ENCODE data around the gene SWT1. TPM values are rescaled to one million over a fixed set of nuclear protein-coding genes. Genes with fewer than 3 reads are reported as not detected.

Gene SWT1
- total and polyA plus RNA-seq, 2 of the 13 experiments (the other 11 are each of a cell fraction or from before 2014, with no cell fraction given) = 1.7 to 2.5 TPM

DNA sequence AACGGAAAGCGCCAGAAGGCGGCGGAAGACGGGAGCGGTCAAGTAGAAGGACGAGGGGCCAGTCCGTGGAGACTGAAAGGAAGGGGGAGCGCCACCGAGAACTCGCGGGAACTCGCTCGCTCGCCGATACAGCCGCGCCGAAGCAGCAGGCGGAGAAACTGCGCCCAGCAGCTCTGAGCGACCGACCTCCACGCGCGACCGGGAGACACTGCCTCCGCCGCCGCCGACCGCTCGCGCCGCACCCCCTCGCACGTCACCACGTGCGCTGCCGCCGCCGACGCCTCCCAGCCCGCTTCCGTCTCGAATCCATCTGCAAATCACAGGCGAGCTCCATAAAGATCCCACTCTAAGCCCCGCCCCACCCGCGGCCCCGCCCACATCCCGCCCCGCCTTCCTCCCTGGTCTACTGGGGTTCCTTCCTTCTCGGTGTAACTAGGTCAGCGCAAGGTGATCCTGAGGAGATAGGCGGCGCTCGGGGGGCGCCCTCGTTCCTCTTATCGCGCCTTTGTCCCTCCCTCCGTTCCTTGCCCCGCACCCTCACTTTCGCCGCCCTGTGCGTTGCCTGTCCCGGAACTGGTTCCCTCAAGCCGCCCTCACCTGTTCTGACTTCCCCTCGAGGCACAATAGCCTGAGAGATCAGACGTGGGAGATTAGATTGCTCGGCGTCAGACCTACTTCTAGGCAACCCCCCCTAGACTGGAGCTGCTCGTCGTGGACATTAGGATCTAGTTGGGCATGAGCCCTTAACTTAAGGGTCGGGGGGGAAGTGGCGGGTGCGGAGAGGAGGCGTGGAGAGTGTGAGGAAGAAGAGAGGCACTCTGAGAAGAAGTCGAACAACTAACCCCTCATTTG lies 160.3 kb downstream of the SWT1 start, which contains the start of gene IVNS1ABP (continued):
- TF ChIP-seq BHLHE40 (IDR thresholded peaks at IDR 0.05; ENCODE audit: low read length) = peak; percentile 47; the same call in 1 of the 2 replicates
- no peak for TF ChIP-seq ZNF724P (CRISPR knock-in tag; IDR thresholded peaks at IDR 0.05; ENCODE audit: borderline replicate concordance)
- TF ChIP-seq ZNF546 (CRISPR knock-in tag; conservative IDR thresholded peaks at IDR 0.05) = 0 out of 2 replicates have a peak, but pooled peaks have one; percentile 1
- no peak; the same call in 1 of the 2 replicates for TF ChIP-seq CBFB (CRISPR knock-in tag; IDR thresholded peaks at IDR 0.05)
- TF ChIP-seq, protein P1, sequence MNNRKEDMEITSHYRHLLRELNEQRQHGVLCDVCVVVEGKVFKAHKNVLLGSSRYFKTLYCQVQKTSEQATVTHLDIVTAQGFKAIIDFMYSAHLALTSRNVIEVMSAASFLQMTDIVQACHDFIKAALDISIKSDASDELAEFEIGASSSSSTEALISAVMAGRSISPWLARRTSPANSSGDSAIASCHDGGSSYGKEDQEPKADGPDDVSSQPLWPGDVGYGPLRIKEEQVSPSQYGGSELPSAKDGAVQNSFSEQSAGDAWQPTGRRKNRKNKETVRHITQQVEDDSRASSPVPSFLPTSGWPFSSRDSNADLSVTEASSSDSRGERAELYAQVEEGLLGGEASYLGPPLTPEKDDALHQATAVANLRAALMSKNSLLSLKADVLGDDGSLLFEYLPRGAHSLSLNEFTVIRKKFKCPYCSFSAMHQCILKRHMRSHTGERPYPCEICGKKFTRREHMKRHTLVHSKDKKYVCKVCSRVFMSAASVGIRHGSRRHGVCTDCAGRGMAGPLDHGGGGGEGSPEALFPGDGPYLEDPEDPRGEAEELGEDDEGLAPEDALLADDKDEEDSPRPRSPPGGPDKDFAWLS (CRISPR knock-in tag; IDR thresholded peaks at IDR 0.05; ENCODE audit: borderline replicate concordance) = no peak
- TF ChIP-seq SAP130 (CRISPR knock-in tag; IDR thresholded peaks at IDR 0.05; ENCODE audit: low read depth) = peak; percentile 91
- TF ChIP-seq, protein P2, sequence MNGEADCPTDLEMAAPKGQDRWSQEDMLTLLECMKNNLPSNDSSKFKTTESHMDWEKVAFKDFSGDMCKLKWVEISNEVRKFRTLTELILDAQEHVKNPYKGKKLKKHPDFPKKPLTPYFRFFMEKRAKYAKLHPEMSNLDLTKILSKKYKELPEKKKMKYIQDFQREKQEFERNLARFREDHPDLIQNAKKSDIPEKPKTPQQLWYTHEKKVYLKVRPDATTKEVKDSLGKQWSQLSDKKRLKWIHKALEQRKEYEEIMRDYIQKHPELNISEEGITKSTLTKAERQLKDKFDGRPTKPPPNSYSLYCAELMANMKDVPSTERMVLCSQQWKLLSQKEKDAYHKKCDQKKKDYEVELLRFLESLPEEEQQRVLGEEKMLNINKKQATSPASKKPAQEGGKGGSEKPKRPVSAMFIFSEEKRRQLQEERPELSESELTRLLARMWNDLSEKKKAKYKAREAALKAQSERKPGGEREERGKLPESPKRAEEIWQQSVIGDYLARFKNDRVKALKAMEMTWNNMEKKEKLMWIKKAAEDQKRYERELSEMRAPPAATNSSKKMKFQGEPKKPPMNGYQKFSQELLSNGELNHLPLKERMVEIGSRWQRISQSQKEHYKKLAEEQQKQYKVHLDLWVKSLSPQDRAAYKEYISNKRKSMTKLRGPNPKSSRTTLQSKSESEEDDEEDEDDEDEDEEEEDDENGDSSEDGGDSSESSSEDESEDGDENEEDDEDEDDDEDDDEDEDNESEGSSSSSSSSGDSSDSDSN (CRISPR knock-in tag; IDR thresholded peaks at IDR 0.05) = 0 out of 2 replicates have a peak, but pooled peaks have one; percentile 14
- peak; percentile 47 for TF ChIP-seq CREB1 (IDR thresholded peaks at IDR 0.05)
- TF ChIP-seq CREB1 (CRISPR knock-in tag; IDR thresholded peaks at IDR 0.05) = no peak
- peak; percentile 50; the same call in 1 of the 2 replicates for TF ChIP-seq YEATS4 (CRISPR knock-in tag; IDR thresholded peaks at IDR 0.05; ENCODE audit: borderline replicate concordance)
- TF ChIP-seq DNMT1 (CRISPR knock-in tag; IDR thresholded peaks at IDR 0.05) = 0 out of 2 replicates have a peak, but pooled peaks have one; percentile 51
- TF ChIP-seq, protein P3, sequence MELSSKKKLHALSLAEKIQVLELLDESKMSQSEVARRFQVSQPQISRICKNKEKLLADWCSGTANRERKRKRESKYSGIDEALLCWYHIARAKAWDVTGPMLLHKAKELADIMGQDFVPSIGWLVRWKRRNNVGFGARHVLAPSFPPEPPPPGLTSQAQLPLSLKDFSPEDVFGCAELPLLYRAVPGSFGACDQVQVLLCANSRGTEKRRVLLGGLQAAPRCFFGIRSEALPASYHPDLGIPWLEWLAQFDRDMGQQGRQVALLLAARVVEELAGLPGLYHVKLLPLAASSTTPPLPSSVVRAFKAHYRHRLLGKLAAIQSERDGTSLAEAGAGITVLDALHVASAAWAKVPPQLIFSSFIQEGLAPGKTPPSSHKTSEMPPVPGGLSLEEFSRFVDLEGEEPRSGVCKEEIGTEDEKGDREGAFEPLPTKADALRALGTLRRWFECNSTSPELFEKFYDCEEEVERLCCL (CRISPR knock-in tag; IDR thresholded peaks at IDR 0.05; ENCODE audit: borderline replicate concordance) = no peak
- TF ChIP-seq, protein P4, sequence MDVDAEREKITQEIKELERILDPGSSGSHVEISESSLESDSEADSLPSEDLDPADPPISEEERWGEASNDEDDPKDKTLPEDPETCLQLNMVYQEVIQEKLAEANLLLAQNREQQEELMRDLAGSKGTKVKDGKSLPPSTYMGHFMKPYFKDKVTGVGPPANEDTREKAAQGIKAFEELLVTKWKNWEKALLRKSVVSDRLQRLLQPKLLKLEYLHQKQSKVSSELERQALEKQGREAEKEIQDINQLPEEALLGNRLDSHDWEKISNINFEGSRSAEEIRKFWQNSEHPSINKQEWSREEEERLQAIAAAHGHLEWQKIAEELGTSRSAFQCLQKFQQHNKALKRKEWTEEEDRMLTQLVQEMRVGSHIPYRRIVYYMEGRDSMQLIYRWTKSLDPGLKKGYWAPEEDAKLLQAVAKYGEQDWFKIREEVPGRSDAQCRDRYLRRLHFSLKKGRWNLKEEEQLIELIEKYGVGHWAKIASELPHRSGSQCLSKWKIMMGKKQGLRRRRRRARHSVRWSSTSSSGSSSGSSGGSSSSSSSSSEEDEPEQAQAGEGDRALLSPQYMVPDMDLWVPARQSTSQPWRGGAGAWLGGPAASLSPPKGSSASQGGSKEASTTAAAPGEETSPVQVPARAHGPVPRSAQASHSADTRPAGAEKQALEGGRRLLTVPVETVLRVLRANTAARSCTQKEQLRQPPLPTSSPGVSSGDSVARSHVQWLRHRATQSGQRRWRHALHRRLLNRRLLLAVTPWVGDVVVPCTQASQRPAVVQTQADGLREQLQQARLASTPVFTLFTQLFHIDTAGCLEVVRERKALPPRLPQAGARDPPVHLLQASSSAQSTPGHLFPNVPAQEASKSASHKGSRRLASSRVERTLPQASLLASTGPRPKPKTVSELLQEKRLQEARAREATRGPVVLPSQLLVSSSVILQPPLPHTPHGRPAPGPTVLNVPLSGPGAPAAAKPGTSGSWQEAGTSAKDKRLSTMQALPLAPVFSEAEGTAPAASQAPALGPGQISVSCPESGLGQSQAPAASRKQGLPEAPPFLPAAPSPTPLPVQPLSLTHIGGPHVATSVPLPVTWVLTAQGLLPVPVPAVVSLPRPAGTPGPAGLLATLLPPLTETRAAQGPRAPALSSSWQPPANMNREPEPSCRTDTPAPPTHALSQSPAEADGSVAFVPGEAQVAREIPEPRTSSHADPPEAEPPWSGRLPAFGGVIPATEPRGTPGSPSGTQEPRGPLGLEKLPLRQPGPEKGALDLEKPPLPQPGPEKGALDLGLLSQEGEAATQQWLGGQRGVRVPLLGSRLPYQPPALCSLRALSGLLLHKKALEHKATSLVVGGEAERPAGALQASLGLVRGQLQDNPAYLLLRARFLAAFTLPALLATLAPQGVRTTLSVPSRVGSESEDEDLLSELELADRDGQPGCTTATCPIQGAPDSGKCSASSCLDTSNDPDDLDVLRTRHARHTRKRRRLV (CRISPR knock-in tag; IDR thresholded peaks at IDR 0.05) = no peak
- TF ChIP-seq ZNF768 (CRISPR knock-in tag; IDR thresholded peaks at IDR 0.05) = no peak
- TF ChIP-seq AHR (CRISPR knock-in tag; IDR thresholded peaks at IDR 0.05) = no peak
- TF ChIP-seq HNF4G (IDR thresholded peaks at IDR 0.05; ENCODE audit: borderline replicate concordance, low read depth, low read length) = no peak
- no peak for TF ChIP-seq HNF4G (CRISPR knock-in tag; IDR thresholded peaks at IDR 0.05; ENCODE audit: borderline replicate concordance, low read depth)
- TF ChIP-seq HNRNPUL1 (IDR thresholded peaks at IDR 0.05; ENCODE audit: low read depth, low read length) = no peak

All from HepG2 (cell line).